HG02981 (cell line): Measurements from ENCODE around the gene OR2T8.

Source experiments
- ATAC-seq: cut with Tn5 transposase; IDR thresholded peaks from one replicate; pipeline ENCODE4 v1.9.1; 2021; ENCODE audit warnings: mild to moderate bottlenecking, moderate library complexity; ENCODE audit not compliant: unreplicated experiment

Gene OR2T8

GRCh38 chr1:247919952-247920351 is at the start of gene OR2T8:
OR2T8 (plus strand) TSS chr1:247920252; CDS start chr1:247921018, 766 bp downstream.
- no peak for ATAC-seq

GRCh38 chr1:247883346-247883745 is 36.7 kb upstream of the OR2T8 start:
- ATAC-seq, result no peak

GRCh38 chr1:247884797-247885413 is 35.1 kb upstream of the OR2T8 start:
- ATAC-seq, result no peak

GRCh38 chr1:247895163-247895637 is 24.9 kb upstream of the OR2T8 start, which contains the start of gene OR2W3:
OR2W3 (plus strand) TSS chr1:247895587; CDS start chr1:247895587, 0 bp downstream.
- ATAC-seq, result no peak

GRCh38 chr1:247895976-247896375 is 24.1 kb upstream of the OR2T8 start:
- no peak for ATAC-seq

GRCh38 chr1:247904122-247904521 is 15.9 kb upstream of the OR2T8 start:
- ATAC-seq, result no peak

GRCh38 chr1:247905181-247905580 is 14.9 kb upstream of the OR2T8 start:
- ATAC-seq, result no peak

GRCh38 chr1:247905910-247906503 is 14.0 kb upstream of the OR2T8 start:
- ATAC-seq, result no peak

- ATAC-seq, result no peak
Observed at GRCh38 chr1:247906504-247907047, 13.5 kb upstream of the OR2T8 start.

GRCh38 chr1:247908766-247909165 is 11.3 kb upstream of the OR2T8 start:
- no peak for ATAC-seq

GRCh38 chr1:247913786-247914185 is 6.3 kb upstream of the OR2T8 start:
- ATAC-seq, result no peak

- no peak for ATAC-seq
Observed at GRCh38 chr1:247914941-247915662, 5.0 kb upstream of the OR2T8 start.

- ATAC-seq, result no peak
Observed at GRCh38 chr1:247923941-247924340, 3.9 kb downstream of the OR2T8 start.

GRCh38 chr1:247924868-247925267 is 4.8 kb downstream of the OR2T8 start, which contains the start of gene OR2AJ1:
OR2AJ1 (plus strand) TSS chr1:247924889; CDS start chr1:247933769, 8,880 bp downstream.
- ATAC-seq, result no peak

- ATAC-seq, result no peak
Observed at GRCh38 chr1:247933989-247934388, 13.9 kb downstream of the OR2T8 start.

- no peak for ATAC-seq
Observed at GRCh38 chr1:247935781-247936180, 15.7 kb downstream of the OR2T8 start.

- ATAC-seq, result no peak
Observed at GRCh38 chr1:247936415-247936814, 16.4 kb downstream of the OR2T8 start.

GRCh38 chr1:247936965-247937734 is 17.1 kb downstream of the OR2T8 start:
- ATAC-seq, result peak; percentile 100

GRCh38 chr1:247942624-247943023 is 22.6 kb downstream of the OR2T8 start:
- no peak for ATAC-seq

- ATAC-seq, result no peak
Observed at GRCh38 chr1:247948558-247948957, 28.5 kb downstream of the OR2T8 start, which contains the start of gene OR2L8. OR2L8 (plus strand) TSS chr1:247948858; CDS start chr1:247948858, 0 bp downstream.

GRCh38 chr1:247953408-247953807 is 33.4 kb downstream of the OR2T8 start:
- ATAC-seq, result no peak
